Measurements from ENCODE around the gene ECHDC1.

The ECHDC1 gene

DNA sequence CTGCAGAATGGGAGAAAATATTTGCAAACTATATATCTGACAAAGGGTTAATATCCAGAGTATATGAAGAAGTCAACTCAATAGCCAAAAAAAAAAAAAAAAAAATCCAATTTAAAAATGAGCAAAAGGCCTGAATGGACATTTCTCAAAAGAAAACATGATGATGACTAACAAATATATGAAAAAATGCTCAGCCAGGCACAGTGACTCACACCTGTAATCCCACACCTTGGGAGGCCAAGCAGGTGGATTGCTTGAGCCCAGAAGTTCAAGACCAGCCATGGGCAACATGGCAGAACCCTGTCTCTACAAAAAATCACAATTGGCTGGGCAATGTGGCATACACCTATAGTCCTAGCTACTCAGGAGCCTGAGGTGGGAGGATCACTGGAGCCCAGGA, 2.1 kb upstream of the ECHDC1 start:
- peak overlapping the region; percentile 89 for H3K4me3 ChIP-seq (ENCODE audit: low read length, poor library complexity, severe bottlenecking)
- no peaks in the 10 kb centered on the region for H3K9me2 ChIP-seq (replicated peaks; ENCODE audit: low read depth, low read length)
- H3K4me2 ChIP-seq (ENCODE audit: low read depth, low read length, poor library complexity, severe bottlenecking), result peak overlapping the region; percentile 97
- H3K27me3 ChIP-seq (ENCODE audit: insufficient read depth, low read length, poor library complexity, severe bottlenecking), result no peaks in the 10 kb centered on the region
- peaks cover 57% of the 10 kb centered on the region for H3K79me2 ChIP-seq (ENCODE audit: insufficient read depth, low read length)
- no peaks in the 10 kb centered on the region for H3K36me3 ChIP-seq (ENCODE audit: insufficient read depth, low read length)
- TF ChIP-seq, protein P1, sequence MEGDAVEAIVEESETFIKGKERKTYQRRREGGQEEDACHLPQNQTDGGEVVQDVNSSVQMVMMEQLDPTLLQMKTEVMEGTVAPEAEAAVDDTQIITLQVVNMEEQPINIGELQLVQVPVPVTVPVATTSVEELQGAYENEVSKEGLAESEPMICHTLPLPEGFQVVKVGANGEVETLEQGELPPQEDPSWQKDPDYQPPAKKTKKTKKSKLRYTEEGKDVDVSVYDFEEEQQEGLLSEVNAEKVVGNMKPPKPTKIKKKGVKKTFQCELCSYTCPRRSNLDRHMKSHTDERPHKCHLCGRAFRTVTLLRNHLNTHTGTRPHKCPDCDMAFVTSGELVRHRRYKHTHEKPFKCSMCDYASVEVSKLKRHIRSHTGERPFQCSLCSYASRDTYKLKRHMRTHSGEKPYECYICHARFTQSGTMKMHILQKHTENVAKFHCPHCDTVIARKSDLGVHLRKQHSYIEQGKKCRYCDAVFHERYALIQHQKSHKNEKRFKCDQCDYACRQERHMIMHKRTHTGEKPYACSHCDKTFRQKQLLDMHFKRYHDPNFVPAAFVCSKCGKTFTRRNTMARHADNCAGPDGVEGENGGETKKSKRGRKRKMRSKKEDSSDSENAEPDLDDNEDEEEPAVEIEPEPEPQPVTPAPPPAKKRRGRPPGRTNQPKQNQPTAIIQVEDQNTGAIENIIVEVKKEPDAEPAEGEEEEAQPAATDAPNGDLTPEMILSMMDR (conservative IDR thresholded peaks at IDR 0.05; ENCODE audit: low read length), result no peak
- no peak for TF ChIP-seq EZH2phosphoT487 (IDR thresholded peaks at IDR 0.05; ENCODE audit: borderline replicate concordance)
- peaks cover 14% of the 10 kb centered on the region for H3K4me1 ChIP-seq (ENCODE audit: insufficient read depth, low read length, poor library complexity, severe bottlenecking)
- H3F3A ChIP-seq (ENCODE audit: low read depth), result no peaks in the 10 kb centered on the region
- no peak overlapping the region for H2AFZ ChIP-seq (ENCODE audit: low read length)
- H3K9ac ChIP-seq (ENCODE audit: low read depth, low read length, poor library complexity, severe bottlenecking), result no peak overlapping the region
- peaks cover 28% of the 10 kb centered on the region for H4K20me1 ChIP-seq (ENCODE audit: insufficient read depth, low read length, poor library complexity, severe bottlenecking)
- no peaks in the 10 kb centered on the region for H3K9me3 ChIP-seq (ENCODE audit: insufficient read depth, low read depth, low read length)

DNA sequence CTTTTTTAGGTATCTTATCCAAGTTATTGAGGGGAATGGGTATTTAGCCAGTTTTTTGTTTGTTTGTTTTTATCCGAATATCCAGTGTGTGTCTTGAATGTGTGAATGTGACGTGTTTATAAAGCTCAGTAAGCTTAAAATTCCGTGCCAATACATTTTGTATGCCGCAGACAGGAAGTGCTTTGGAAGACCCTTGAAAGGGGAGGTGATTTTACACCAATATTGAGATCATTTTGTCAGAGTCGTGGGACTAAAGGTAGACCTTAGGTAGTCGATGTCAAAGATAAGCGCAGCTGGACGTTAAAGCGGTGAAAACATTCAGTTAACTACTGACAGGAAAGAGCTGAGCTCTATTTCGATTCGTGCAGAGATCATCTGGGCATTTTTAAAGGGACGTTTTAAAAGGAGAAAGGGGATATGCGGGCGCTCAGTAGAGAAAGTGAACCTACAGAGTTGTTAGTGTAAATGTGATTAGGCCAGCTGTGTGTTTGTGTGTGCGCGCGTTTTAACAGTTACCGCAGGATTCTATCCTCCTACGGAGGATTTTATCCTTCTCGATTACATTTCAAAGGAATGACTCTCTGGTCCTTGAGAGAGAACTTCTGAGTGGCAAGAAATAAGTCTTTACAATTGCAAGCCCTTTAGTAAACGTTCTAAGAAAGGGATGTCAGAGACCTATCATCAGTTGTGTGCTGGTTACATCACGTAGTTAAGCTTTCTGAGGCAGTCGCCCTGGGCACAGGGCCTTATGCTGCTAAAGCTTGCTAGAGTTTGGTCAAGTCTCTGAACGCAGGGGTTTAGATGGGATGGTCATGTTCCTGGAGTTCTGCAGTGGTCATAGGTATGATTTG, 625 bp upstream of the ECHDC1 start:
- H3K9me2 ChIP-seq (replicated peaks; ENCODE audit: low read depth, low read length), result no peaks in the 10 kb centered on the region
- peaks cover 43% of the 10 kb centered on the region for H4K20me1 ChIP-seq (ENCODE audit: insufficient read depth, low read length, poor library complexity, severe bottlenecking)
- no peaks in the 10 kb centered on the region for H3K36me3 ChIP-seq (ENCODE audit: insufficient read depth, low read length)
- H3K79me2 ChIP-seq (ENCODE audit: insufficient read depth, low read length), result peaks cover 72% of the 10 kb centered on the region
- peak overlapping the region; percentile 97 for H2AFZ ChIP-seq (ENCODE audit: low read length)
- no peaks in the 10 kb centered on the region for H3K27me3 ChIP-seq (ENCODE audit: insufficient read depth, low read length, poor library complexity, severe bottlenecking)
- H3K4me1 ChIP-seq (ENCODE audit: insufficient read depth, low read length, poor library complexity, severe bottlenecking), result peaks cover 24% of the 10 kb centered on the region
- peak overlapping the region; percentile 91 for H3K9ac ChIP-seq (ENCODE audit: low read depth, low read length, poor library complexity, severe bottlenecking)
- no peaks in the 10 kb centered on the region for H3K9me3 ChIP-seq (ENCODE audit: insufficient read depth, low read depth, low read length)
- H3K4me2 ChIP-seq (ENCODE audit: low read depth, low read length, poor library complexity, severe bottlenecking), result peak overlapping the region; percentile 97
- peak overlapping the region; percentile 89 for H3K4me3 ChIP-seq (ENCODE audit: low read length, poor library complexity, severe bottlenecking)
- H3F3A ChIP-seq (ENCODE audit: low read depth), result no peaks in the 10 kb centered on the region
- TF ChIP-seq, protein P1 (conservative IDR thresholded peaks at IDR 0.05; ENCODE audit: low read length), result no peak
- no peak for TF ChIP-seq EZH2phosphoT487 (IDR thresholded peaks at IDR 0.05; ENCODE audit: borderline replicate concordance)

DNA sequence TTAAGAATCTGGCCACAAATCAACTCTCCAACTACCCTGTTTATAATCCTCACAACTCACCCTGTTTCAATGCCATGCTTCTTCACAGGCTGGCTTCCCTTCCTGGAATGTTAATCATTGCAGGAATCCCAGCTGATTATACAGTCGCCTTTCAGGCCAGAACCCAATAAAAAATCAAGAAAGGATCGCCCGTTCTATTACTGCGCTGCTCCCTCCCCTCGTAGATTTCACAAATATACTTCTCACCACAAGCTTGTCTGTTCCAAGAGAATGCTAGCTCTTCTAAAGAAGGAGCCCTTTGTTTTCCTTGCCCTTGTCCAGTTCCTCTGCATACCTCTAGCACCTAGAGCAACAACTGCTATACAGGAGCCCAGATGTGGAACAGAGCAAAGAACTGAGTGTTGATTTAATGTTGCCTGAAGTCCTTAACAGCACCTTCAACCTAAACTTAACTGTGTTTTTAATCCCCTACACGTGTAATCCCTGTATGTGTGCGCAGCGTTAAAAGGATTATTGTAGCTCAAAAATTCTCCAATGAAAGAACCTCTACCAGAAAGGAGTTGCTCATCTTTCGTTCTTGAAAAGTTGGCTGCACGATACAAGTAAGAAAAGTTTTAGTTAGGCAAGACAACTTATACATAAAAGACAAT, 988 bp downstream of the ECHDC1 start:
- Histone ChIP-seq H4K20me1 (ENCODE audit: insufficient read depth, low read length, poor library complexity, severe bottlenecking) (peaks cover 55% of the 10 kb centered on the region), H3K9me3 (ENCODE audit: insufficient read depth, low read depth, low read length) (no peaks in the 10 kb centered on the region), H2AFZ (ENCODE audit: low read length) (peak overlapping the region; percentile 97), H3K4me2 (ENCODE audit: low read depth, low read length, poor library complexity, severe bottlenecking) (peak overlapping the region; percentile 88), H3K9ac (ENCODE audit: low read depth, low read length, poor library complexity, severe bottlenecking) (peak overlapping the region; percentile 91), H3K27me3 (ENCODE audit: insufficient read depth, low read length, poor library complexity, severe bottlenecking) (no peaks in the 10 kb centered on the region), H3K9me2 (replicated peaks; ENCODE audit: low read depth, low read length) (no peaks in the 10 kb centered on the region), H3K79me2 (ENCODE audit: insufficient read depth, low read length) (peaks cover 88% of the 10 kb centered on the region), H3K4me1 (ENCODE audit: insufficient read depth, low read length, poor library complexity, severe bottlenecking) (peaks cover 40% of the 10 kb centered on the region), H3K36me3 (ENCODE audit: insufficient read depth, low read length) (no peaks in the 10 kb centered on the region), H3K4me3 (ENCODE audit: low read length, poor library complexity, severe bottlenecking) (peak overlapping the region; percentile 89), H3F3A (ENCODE audit: low read depth) (no peaks in the 10 kb centered on the region)
- TF ChIP-seq, protein P1 (conservative IDR thresholded peaks at IDR 0.05; ENCODE audit: low read length), result no peak
- no peak for TF ChIP-seq EZH2phosphoT487 (IDR thresholded peaks at IDR 0.05; ENCODE audit: borderline replicate concordance)
